Astrocyte (in vitro differentiated cells and primary cell): Measurements from ENCODE around the gene C20orf144.

Source experiments
- EZH2 ChIP-seq: IDR thresholded peaks from 2 replicates; pipeline ENCODE4 v1.6.1; 2012; ENCODE audit warnings: mild to moderate bottlenecking, low read length, inconsistent platforms; ENCODE audit not compliant: insufficient read depth
- TF ChIP-seq, protein P1 (sequence below): IDR thresholded peaks from 2 replicates; pipeline ENCODE4 v1.5.1; 2011; ENCODE audit warnings: low read depth, mild to moderate bottlenecking, inconsistent platforms, low read length, moderate library complexity; ENCODE audit not compliant: insufficient read depth

DNA sequence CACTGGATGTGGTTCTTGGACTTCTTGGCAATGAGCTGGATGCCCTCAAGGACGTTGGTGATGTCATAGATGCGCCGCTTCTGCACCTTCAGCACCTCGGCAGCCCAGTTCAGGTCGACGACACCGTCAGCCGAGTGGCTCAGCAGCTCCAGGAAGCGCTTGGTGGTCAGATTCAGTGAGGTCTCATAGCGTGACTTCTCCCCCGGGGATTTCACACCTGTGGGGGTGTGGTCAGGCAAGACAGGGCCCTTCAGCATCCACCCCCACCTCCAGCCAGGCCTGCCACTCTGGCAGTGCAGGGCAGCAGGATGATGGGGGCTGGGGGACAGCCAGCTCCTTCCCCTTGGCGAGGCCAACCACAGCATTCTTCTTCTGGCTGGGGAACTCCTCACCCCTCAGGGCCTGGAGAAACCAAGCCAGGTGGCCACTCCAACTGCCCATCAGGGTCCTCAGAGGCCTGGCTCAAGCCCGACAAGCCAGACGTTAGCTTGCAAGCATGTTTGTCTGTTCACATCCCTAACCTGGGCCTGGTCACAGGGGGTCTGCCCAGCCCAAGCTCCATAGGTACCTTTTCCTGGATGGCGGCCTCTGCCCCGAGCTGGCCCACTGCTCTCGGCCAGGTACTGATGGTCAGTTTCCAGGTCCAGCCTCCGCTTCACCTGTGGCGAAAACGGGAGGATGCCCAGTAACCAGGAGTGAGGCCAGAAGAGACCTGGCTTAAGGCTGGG lies 17.8 kb downstream of the C20orf144 start:
- TF ChIP-seq, protein P1, sequence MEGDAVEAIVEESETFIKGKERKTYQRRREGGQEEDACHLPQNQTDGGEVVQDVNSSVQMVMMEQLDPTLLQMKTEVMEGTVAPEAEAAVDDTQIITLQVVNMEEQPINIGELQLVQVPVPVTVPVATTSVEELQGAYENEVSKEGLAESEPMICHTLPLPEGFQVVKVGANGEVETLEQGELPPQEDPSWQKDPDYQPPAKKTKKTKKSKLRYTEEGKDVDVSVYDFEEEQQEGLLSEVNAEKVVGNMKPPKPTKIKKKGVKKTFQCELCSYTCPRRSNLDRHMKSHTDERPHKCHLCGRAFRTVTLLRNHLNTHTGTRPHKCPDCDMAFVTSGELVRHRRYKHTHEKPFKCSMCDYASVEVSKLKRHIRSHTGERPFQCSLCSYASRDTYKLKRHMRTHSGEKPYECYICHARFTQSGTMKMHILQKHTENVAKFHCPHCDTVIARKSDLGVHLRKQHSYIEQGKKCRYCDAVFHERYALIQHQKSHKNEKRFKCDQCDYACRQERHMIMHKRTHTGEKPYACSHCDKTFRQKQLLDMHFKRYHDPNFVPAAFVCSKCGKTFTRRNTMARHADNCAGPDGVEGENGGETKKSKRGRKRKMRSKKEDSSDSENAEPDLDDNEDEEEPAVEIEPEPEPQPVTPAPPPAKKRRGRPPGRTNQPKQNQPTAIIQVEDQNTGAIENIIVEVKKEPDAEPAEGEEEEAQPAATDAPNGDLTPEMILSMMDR: no peak
- no peak for TF ChIP-seq EZH2
